ENCODE data around the gene ZFR2. TPM values are rescaled to one million over a fixed set of nuclear protein-coding genes. Genes with fewer than 3 reads are reported as not detected.

Gene ZFR2
- total RNA-seq, 4 donors from 2014 or later: not detected

GRCh38 chr19:3792114-3792513 lies 76.7 kb downstream of the ZFR2 start:
- Histone ChIP-seq H3K27me3 (peaks cover 6% of the 10 kb centered on the region), H3K27ac (no peak overlapping the region), H3K4me1 (no peaks in the 10 kb centered on the region), H3K9me3 (peaks cover 7% of the 10 kb centered on the region in 2 donors), H3K4me3 (no peak overlapping the region), H3K36me3 (no peaks in the 10 kb centered on the region)
- WGBS, 2 donors (ENCODE audit: low coverage in 1 of 2): 72 to 77% methylated on average over 3 of the region's 3 CpGs
- intact Hi-C loops (cut with DNase I; ENCODE audit: low total_unique reads) (no loop called here), in situ Hi-C loops (cut with MboI; ENCODE audit: low pct_ligation_motif_present in 1 of 4, low pct_unique_long_range_greater_than_20kb in 1 of 4, low sequenced_read_pairs in 3 of 4) (no loop called here)
- TF ChIP-seq POLR2A (IDR thresholded peaks at IDR 0.05): no peak
- TF ChIP-seq EP300 (IDR thresholded peaks at IDR 0.05; ENCODE audit: low read depth): no peak
- TF ChIP-seq, protein P1, sequence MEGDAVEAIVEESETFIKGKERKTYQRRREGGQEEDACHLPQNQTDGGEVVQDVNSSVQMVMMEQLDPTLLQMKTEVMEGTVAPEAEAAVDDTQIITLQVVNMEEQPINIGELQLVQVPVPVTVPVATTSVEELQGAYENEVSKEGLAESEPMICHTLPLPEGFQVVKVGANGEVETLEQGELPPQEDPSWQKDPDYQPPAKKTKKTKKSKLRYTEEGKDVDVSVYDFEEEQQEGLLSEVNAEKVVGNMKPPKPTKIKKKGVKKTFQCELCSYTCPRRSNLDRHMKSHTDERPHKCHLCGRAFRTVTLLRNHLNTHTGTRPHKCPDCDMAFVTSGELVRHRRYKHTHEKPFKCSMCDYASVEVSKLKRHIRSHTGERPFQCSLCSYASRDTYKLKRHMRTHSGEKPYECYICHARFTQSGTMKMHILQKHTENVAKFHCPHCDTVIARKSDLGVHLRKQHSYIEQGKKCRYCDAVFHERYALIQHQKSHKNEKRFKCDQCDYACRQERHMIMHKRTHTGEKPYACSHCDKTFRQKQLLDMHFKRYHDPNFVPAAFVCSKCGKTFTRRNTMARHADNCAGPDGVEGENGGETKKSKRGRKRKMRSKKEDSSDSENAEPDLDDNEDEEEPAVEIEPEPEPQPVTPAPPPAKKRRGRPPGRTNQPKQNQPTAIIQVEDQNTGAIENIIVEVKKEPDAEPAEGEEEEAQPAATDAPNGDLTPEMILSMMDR (IDR thresholded peaks at IDR 0.05): no peak
- no peak for TF ChIP-seq POLR2AphosphoS5 (IDR thresholded peaks at IDR 0.05)
- DNase-seq: no peak

DNA sequence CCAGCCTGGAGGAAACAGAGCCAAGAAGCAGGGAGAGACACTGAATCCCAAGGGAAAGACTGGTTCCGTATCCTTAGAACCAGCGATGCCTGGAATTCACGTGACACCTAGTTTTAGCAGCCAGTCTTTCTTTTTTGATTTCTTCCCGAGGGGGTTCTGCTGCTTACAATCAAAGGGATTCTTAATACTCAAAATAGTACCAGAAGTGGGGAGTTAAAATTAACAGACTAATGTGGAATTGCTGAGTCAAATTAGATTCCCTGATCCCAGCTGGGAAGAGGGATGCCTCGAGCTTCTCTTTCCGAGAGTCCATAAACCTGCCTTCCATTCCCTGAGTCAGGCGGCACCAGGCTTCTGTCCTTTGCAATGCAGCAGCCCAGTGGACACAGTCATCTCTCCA lies 77.9 kb downstream of the ZFR2 start:
- Histone ChIP-seq H3K4me3 (no peak overlapping the region), H3K36me3 (no peaks in the 10 kb centered on the region), H3K27ac (no peak overlapping the region), H3K27me3 (peaks cover 18% of the 10 kb centered on the region), H3K9me3 (no peaks in the 10 kb centered on the region), H3K4me1 (peaks cover 0 to 1% (median 0%) of the 10 kb centered on the region in 4 donors)
- TF ChIP-seq, protein P1 (IDR thresholded peaks at IDR 0.05): no peak
- TF ChIP-seq POLR2AphosphoS5 (IDR thresholded peaks at IDR 0.05) (no peak), POLR2A (IDR thresholded peaks at IDR 0.05) (no peak), EP300 (IDR thresholded peaks at IDR 0.05; ENCODE audit: low read depth) (no peak)
- in situ Hi-C loops (cut with MboI; ENCODE audit: low pct_ligation_motif_present in 1 of 4, low pct_unique_long_range_greater_than_20kb in 1 of 4, low sequenced_read_pairs in 3 of 4): no loop called here
- WGBS, 2 donors (ENCODE audit: low coverage in 1 of 2): 79% methylated on average over 7 of the region's 7 CpGs; no CpG with 5 or more reads in 1 of the 2 donors
- intact Hi-C loops (cut with DNase I; ENCODE audit: low total_unique reads): no loop called here
- DNase-seq: no peak

DNA sequence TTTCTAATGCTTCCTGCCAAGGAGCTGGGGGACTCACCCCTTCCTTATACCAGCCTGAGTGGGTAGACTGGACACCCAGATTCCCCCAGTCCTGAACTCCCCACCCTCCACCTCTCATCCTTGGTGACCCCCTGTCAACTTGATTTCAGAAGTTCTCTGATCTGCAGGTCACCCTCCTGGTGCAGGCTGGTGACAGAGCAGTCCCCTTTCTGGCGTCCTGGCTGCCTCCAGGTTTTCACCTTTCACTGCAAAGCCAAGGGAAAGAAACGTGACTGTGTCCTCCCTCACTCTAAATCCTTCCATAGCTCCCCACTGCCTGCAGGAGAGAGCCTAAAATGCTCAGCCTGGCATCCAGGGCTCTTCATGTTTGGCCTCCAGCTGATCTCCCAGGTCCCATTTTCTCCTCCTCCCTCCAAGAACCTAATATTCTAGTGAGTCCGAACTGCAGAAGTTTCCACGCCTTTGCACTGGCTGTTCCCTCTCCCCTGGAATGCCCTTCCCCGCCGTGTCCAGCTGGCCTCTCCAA lies 78.6 kb downstream of the ZFR2 start:
- H3K4me1 ChIP-seq: peaks cover 0 to 6% (median 0%) of the 10 kb centered on the region in 4 donors
- TF ChIP-seq POLR2A (IDR thresholded peaks at IDR 0.05): no peak
- TF ChIP-seq EP300 (IDR thresholded peaks at IDR 0.05; ENCODE audit: low read depth): no peak
- no peak for TF ChIP-seq POLR2AphosphoS5 (IDR thresholded peaks at IDR 0.05)
- intact Hi-C loops (cut with DNase I; ENCODE audit: low total_unique reads): no loop called here
- in situ Hi-C loops (cut with MboI; ENCODE audit: low pct_ligation_motif_present in 1 of 4, low pct_unique_long_range_greater_than_20kb in 1 of 4, low sequenced_read_pairs in 3 of 4): no loop called here
- no peak overlapping the region for H3K27ac ChIP-seq
- peaks cover 24% of the 10 kb centered on the region for H3K27me3 ChIP-seq
- no peak overlapping the region for H3K4me3 ChIP-seq
- DNase-seq: no peak
- no peaks in the 10 kb centered on the region for H3K36me3 ChIP-seq
- no peaks in the 10 kb centered on the region for H3K9me3 ChIP-seq
- WGBS, 2 donors (ENCODE audit: low coverage in 1 of 2): 69 to 88% methylated on average over 3 to 6 of the region's 6 CpGs

GRCh38 chr19:3788996-3789778 lies 79.7 kb downstream of the ZFR2 start:
- Histone ChIP-seq H3K36me3 (no peaks in the 10 kb centered on the region), H3K27ac (no peak overlapping the region), H3K27me3 (peaks cover 35% of the 10 kb centered on the region), H3K4me1 (peaks cover 0 to 8% (median 0%) of the 10 kb centered on the region in 4 donors), H3K9me3 (no peaks in the 10 kb centered on the region), H3K4me3 (no peak overlapping the region)
- intact Hi-C loops (cut with DNase I; ENCODE audit: low total_unique reads): no loop called here
- WGBS, 2 donors (ENCODE audit: low coverage in 1 of 2): 44% methylated on average over 11 to 16 of the region's 16 CpGs
- in situ Hi-C loops (cut with MboI; ENCODE audit: low pct_ligation_motif_present in 1 of 4, low pct_unique_long_range_greater_than_20kb in 1 of 4, low sequenced_read_pairs in 3 of 4): no loop called here
- TF ChIP-seq POLR2AphosphoS5 (IDR thresholded peaks at IDR 0.05) (no peak), EP300 (IDR thresholded peaks at IDR 0.05; ENCODE audit: low read depth) (no peak), POLR2A (IDR thresholded peaks at IDR 0.05) (no peak)
- TF ChIP-seq, protein P1 (IDR thresholded peaks at IDR 0.05): no peak
- no peak for DNase-seq

All from transverse colon (tissue), 4 donors.